22Rv1 (cell line): ENCODE data around the gene SHANK1.

Experiments
- H3K27ac ChIP-seq: fragments of 450-650 bp; 2 replicates; pipeline ENCODE4 v1.5.1; 2017
- CTCF ChIP-seq: fragments of 450-650 bp; IDR thresholded peaks from 2 replicates; pipeline ENCODE4 v1.5.1; 2017; ENCODE audit warnings: mild to moderate bottlenecking
- ZFX ChIP-seq: fragments of 450-650 bp; IDR thresholded peaks from 2 replicates; pipeline ENCODE4 v1.6.1; 2017; ENCODE audit warnings: antibody characterized with exemption, borderline replicate concordance

SHANK1 gene

GRCh38 chr19:50710094-50710493, 9.5 kb downstream of the SHANK1 start:
- no peak overlapping the region for H3K27ac ChIP-seq
- TF ChIP-seq CTCF (peak; percentile 56), ZFX (no peak)

- no peak overlapping the region for H3K27ac ChIP-seq
- TF ChIP-seq CTCF (no peak), ZFX (no peak)
Observed at GRCh38 chr19:50708179-50708879, 11.3 kb downstream of the SHANK1 start.

DNA sequence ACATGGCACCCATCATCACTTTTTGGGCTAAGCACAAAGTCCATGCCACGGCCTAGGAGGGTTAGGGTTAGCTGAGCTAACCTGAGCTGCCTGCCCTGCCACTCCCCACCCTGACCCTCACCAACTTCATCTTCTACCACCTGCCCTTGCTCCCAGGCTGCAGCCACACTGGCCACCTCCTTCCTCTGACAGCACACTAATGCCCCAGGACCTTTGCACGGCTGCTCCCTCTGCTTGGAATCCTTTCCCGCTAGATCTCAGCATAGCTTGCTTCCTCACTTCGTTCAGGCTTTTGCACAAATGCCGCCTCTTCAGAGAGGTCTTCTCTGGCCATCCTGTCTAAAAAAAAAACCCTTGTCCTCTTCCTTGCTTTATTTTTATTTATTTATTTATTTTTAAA, 13.2 kb downstream of the SHANK1 start:
- TF ChIP-seq CTCF (no peak), ZFX (no peak)
- no peak overlapping the region for H3K27ac ChIP-seq

GRCh38 chr19:50705422-50706019, 14.1 kb downstream of the SHANK1 start:
- no peak overlapping the region for H3K27ac ChIP-seq
- TF ChIP-seq ZFX (no peak), CTCF (peak; percentile 90)

GRCh38 chr19:50703915-50704796, 15.4 kb downstream of the SHANK1 start:
- no peak overlapping the region for H3K27ac ChIP-seq
- TF ChIP-seq ZFX = no peak
- TF ChIP-seq CTCF = peak; percentile 40

DNA sequence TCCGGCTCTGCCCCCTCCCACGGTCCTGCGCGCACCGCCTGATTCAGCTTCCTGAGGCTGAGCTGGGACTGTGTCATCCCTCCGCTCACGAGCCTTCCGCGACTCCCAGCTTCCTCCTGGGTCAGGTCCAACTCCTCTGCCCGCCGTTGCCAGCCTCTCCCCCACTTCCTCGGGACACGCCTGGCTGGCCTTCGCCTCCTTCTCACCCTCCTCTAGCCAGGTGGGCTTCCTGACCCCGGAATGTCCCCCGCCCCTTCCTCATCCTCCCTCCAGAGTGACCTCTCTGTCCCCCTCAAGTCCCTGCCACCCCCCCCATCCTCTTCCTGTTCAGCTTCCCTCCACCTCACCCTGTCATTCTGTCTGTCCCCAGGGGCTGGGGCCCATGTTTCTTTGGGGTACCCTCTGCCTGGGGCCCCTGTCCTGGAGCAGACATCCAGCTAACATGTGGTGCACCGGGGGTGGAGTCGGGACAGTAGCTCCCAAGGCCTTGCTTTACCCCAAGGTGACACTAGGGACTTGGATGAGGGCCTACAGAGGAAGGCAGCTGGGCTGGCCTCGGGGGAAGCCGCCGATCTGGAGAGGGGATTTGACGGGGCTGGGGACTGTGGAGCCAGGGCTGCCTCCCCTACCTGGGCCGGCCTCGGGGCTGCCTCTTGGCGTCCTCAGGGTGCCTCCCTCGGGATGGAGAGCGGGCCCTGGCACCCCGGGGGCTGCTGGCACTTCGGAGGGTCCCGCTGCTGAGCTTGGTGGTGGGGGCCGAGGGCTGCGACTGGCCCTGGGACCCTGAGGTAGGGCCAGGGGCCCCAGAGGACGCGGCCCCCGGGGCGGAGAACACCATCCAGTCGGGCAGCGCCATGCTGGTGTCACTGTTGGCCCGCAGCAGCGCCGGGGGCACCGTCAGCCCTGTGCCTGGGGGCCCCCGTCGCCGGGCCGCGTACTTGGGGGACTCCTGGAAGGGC, 16.5 kb downstream of the SHANK1 start:
- H3K27ac ChIP-seq = no peak overlapping the region
- no peak for TF ChIP-seq ZFX
- TF ChIP-seq CTCF = no peak
